GM12891 (cell line): ENCODE measurements around the gene PDE3A.

ENCODE experiments used
- POLR2A ChIP-seq: IDR thresholded peaks from 2 replicates; pipeline ENCODE4 v1.6.1; 2011; ENCODE audit warnings: low read depth, low read length, control low read depth
- POLR2AphosphoS5 ChIP-seq: IDR thresholded peaks from 2 replicates; pipeline ENCODE4 v1.6.1; 2011; ENCODE audit warnings: low read depth, low read length, control low read depth
- POU2F2 ChIP-seq: IDR thresholded peaks from 2 replicates; pipeline ENCODE4 v1.6.1; 2011; ENCODE audit warnings: low read depth, mild to moderate bottlenecking, control low read depth, low read length, moderate library complexity
- SPI1 ChIP-seq: IDR thresholded peaks from 2 replicates; pipeline ENCODE4 v1.6.1; 2011; ENCODE audit warnings: low read depth, low read length, control low read depth

GRCh38 chr12:20520532-20520931 lies 152.2 kb downstream of the PDE3A start:
- TF ChIP-seq POU2F2 = no peak
- TF ChIP-seq POLR2A = no peak
- no peak for TF ChIP-seq POLR2AphosphoS5
- no peak for TF ChIP-seq SPI1
